Type B pancreatic cell (in vitro differentiated cells): ENCODE measurements around the gene CNNM2. TPM values are rescaled to one million over a fixed set of nuclear protein-coding genes. Genes with fewer than 3 reads are reported as not detected.

Experiments
- DNase-seq: peaks from one replicate; pipeline ENCODE4 v3.0.0; 2021; ENCODE audit warnings: mixed read lengths; ENCODE audit not compliant: unreplicated experiment; ENCODE audit errors: extremely low spot score
- H3K27ac Mint-ChIP-seq: 2 replicates; pipeline ENCODE4 v1.8.0; 2021; ENCODE audit warnings: mild to moderate bottlenecking, mixed read lengths
- H3K27me3 Mint-ChIP-seq: 2 replicates; pipeline ENCODE4 v1.8.0; 2021; ENCODE audit warnings: mixed read lengths
- H3K36me3 Mint-ChIP-seq: 2 replicates; pipeline ENCODE4 v1.8.0; 2021; ENCODE audit warnings: mixed read lengths
- H3K4me1 Mint-ChIP-seq: one replicate; pipeline ENCODE4 v1.8.0; 2021; ENCODE audit warnings: mixed read lengths; ENCODE audit not compliant: unreplicated experiment
- H3K4me3 Mint-ChIP-seq: 2 replicates; pipeline ENCODE4 v1.8.0; 2021; ENCODE audit warnings: mild to moderate bottlenecking, mixed read lengths
- H3K9me3 Mint-ChIP-seq: 2 replicates; pipeline ENCODE4 v1.8.0; 2021; ENCODE audit warnings: mixed read lengths
- total RNA-seq: library from RNA; stranded (reverse); gene quantifications from 2 replicates; pipeline ENCODE4 v1.2.1, GENCODE V29; 2021; ENCODE audit warnings: low replicate concordance
- TF ChIP-seq, protein P1 (sequence below): fragments of 200-600 bp; sonication (generic); conservative IDR thresholded peaks from 2 replicates; pipeline ENCODE4 v1.5.0; 2021; ENCODE audit warnings: antibody characterized with exemption, mild to moderate bottlenecking

Gene CNNM2
- total RNA-seq, 1 donor from 2014 or later, result 9.8 TPM

DNA sequence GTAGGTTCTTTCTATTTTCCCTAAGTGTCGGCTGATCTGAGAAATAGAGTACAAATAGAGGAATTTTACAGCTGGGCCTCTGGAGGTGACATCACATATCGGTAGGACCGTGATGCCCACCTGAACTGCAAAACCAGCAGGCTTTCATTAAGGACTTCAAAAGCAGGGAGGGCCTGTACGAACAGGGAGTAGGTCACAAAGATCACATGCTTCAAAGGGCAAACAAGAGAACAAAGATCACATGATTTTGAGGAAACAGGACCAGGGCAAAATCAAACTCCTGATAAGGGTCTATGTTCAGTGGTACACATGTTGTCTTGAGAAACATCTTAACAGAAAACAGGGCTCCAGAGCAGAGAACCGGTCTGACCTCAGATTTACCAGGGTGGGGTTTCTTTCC is 88.9 kb downstream of the CNNM2 start:
- no peaks in the 10 kb centered on the region for H3K9me3 Mint-ChIP-seq
- H3K27me3 Mint-ChIP-seq, result no peaks in the 10 kb centered on the region
- no peak for DNase-seq
- H3K4me3 Mint-ChIP-seq, result no peak overlapping the region
- no peaks in the 10 kb centered on the region for H3K4me1 Mint-ChIP-seq
- H3K27ac Mint-ChIP-seq, result no peak overlapping the region
- peaks cover 6% of the 10 kb centered on the region for H3K36me3 Mint-ChIP-seq
- TF ChIP-seq, protein P1, sequence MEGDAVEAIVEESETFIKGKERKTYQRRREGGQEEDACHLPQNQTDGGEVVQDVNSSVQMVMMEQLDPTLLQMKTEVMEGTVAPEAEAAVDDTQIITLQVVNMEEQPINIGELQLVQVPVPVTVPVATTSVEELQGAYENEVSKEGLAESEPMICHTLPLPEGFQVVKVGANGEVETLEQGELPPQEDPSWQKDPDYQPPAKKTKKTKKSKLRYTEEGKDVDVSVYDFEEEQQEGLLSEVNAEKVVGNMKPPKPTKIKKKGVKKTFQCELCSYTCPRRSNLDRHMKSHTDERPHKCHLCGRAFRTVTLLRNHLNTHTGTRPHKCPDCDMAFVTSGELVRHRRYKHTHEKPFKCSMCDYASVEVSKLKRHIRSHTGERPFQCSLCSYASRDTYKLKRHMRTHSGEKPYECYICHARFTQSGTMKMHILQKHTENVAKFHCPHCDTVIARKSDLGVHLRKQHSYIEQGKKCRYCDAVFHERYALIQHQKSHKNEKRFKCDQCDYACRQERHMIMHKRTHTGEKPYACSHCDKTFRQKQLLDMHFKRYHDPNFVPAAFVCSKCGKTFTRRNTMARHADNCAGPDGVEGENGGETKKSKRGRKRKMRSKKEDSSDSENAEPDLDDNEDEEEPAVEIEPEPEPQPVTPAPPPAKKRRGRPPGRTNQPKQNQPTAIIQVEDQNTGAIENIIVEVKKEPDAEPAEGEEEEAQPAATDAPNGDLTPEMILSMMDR, result no peak

GRCh38 chr10:103013416-103013815 is 95.3 kb downstream of the CNNM2 start:
- Mint-ChIP-seq H3K9me3 (peaks cover 5% of the 10 kb centered on the region), H3K27me3 (no peaks in the 10 kb centered on the region), H3K27ac (no peak overlapping the region), H3K4me1 (no peaks in the 10 kb centered on the region), H3K4me3 (no peak overlapping the region), H3K36me3 (no peaks in the 10 kb centered on the region)
- DNase-seq, result no peak
- TF ChIP-seq, protein P1, result no peak

DNA sequence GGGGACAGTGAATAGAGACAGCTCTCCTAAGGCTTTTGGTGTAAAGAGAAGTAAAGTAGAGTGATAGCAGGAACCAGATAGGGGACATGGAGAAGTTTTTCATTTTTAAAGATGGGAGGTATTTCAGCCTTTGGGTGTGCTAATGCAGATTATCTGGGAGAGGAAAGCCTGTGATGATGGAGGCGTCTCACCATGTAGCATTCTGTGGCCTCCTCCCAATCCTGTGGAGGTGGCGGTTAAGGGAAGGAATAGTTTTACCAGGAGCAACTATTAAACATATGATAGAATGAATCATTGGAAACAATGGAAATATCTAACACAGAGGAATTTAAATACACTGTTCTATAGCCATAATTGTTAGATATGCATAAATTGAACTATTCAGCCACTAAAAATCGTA is 101.3 kb downstream of the CNNM2 start:
- no peak for DNase-seq
- Mint-ChIP-seq H3K36me3 (peaks cover 3% of the 10 kb centered on the region), H3K4me3 (no peak overlapping the region), H3K4me1 (peaks cover 5% of the 10 kb centered on the region), H3K9me3 (peaks cover 6% of the 10 kb centered on the region), H3K27ac (no peak overlapping the region), H3K27me3 (no peaks in the 10 kb centered on the region)
- TF ChIP-seq, protein P1, result no peak

DNA sequence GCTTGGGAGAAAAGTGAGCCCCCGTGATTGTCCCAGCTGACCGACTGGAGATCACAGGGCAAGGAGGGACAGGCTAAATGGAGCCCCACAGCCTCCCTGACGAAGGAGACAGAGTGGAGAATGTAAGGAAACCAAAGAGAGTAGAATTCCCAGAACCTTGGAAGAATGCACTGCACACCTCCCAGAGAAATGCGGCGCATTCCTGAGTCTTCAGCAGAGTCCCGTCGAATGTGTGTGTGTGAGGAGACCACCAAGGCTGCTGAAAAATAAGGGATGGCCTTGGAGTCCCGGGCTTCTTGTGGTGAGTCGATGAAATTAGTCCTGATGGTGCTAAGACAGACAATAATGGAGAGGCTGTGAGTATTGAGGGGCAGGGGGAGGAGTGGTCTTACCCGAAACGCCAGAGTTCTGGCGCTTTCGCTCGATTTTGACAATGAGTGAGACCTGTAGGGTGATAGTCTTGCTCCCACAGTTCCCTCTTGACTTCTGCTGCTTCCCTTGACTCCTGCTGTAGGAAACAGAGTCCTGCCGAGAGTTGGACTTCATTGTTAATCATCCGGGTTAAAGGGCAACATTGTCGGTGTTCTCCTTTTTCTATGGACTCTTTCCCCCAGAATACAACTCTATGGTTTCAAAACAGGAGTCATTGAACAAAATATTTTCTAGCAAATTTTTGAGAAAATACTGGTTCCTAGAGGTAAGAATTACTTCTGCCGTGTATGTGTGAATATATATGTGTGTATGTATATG is 103.2 kb downstream of the CNNM2 start:
- peak overlapping the region; percentile 61 for H3K27ac Mint-ChIP-seq
- no peak overlapping the region for H3K4me3 Mint-ChIP-seq

DNA sequence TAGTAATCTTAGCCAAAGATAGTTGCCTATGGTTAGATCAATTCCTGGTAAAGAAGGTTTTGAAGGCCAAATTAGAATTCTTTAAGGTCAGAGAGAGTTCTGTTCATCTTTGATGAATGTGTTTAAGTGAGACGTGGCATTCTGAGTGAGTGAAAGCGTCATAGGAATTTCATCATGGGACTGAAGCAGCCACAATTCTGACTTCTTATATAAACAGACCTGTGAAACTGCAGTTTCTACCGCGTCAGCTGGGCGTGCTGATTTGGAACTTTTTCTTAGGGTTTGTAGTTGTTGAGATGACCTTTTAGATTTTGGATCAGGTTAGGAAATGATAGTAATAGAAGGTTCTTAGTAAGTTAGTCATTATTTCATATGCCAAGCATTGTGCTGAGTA is 103.8 kb downstream of the CNNM2 start:
- DNase-seq, result no peak
- Mint-ChIP-seq H3K36me3 (peaks cover 7% of the 10 kb centered on the region), H3K9me3 (peaks cover 6% of the 10 kb centered on the region), H3K4me1 (peaks cover 10% of the 10 kb centered on the region), H3K27me3 (no peaks in the 10 kb centered on the region), H3K27ac (peak overlapping the region; percentile 61), H3K4me3 (no peak overlapping the region)
- TF ChIP-seq, protein P1, result no peak

More for the DNA sequence above, 103.2 kb downstream of the CNNM2 start:
- TF ChIP-seq, protein P1, result no peak
- peaks cover 7% of the 10 kb centered on the region for H3K36me3 Mint-ChIP-seq
- H3K4me1 Mint-ChIP-seq, result peaks cover 10% of the 10 kb centered on the region
- peaks cover 6% of the 10 kb centered on the region for H3K9me3 Mint-ChIP-seq
- DNase-seq, result no peak
- H3K27me3 Mint-ChIP-seq, result no peaks in the 10 kb centered on the region
